GM12878 (cell line): Measurements from ENCODE around the gene CTNNBIP1. TPM values are rescaled to one million over a fixed set of nuclear protein-coding genes. Genes with fewer than 3 reads are reported as not detected.

Experiments
- ATAC-seq: fragments of 200-7000 bp; cut with Tn5 transposase; 3 replicates; pipeline ENCODE4 v1.9.1; 2020; ENCODE audit warnings: mild to moderate bottlenecking, moderate library complexity
- BruUV-seq: library from RNA; stranded (reverse); fragments of 400-500 nt; replicated peaks from 2 replicates; lab custom pipeline; 2021; lab: Mats Ljungman, UMichigan
- CTCF ChIA-PET: fragments of 300-600 bp; sonication (Branson Sonifier 250); formaldehyde crosslinking; extraction: SDS; loops from one replicate; lab custom pipeline; 2021; ENCODE audit warnings: inconsistent platforms; lab: Yijun Ruan, JAX
- POLR2A ChIA-PET: fragments of 350-600 bp; formaldehyde crosslinking; extraction: SDS; loops from one replicate; lab custom pipeline; 2021; ENCODE audit warnings: inconsistent platforms; lab: Charles Lee
- RAD21 ChIA-PET: fragments of 300-600 bp; sonication (Branson Sonifier 250); formaldehyde crosslinking; loops from one replicate; lab custom pipeline; 2023; ENCODE audit warnings: antibody characterized with exemption; ENCODE audit not compliant: unreplicated experiment; lab: Charles Lee
- SMC1A ChIA-PET: fragments of 300-600 bp; sonication (Branson Sonifier 250); formaldehyde crosslinking; loops from one replicate; lab custom pipeline; 2023; ENCODE audit not compliant: unreplicated experiment, uncharacterized antibody; lab: Charles Lee
- DNase-seq: peaks from one replicate; pipeline ENCODE4 v3.0.0-alpha.2; 2011; ENCODE audit warnings: low read depth, low spot score
- FAIRE-seq: peaks from 3 replicates; lab custom pipeline; 2011; peaks lifted over from hg19 to GRCh38; lab: Jason Lieb, UNC
- H2AFZ ChIP-seq: 2 replicates; pipeline ENCODE4 v1.6.0; 2011; ENCODE audit warnings: low read depth, low read length, control low read depth; ENCODE audit not compliant: control insufficient read depth
- H3K27ac ChIP-seq: 2 replicates; pipeline ENCODE4 v1.5.1; 2011; ENCODE audit warnings: control low read depth; ENCODE audit not compliant: control insufficient read depth, insufficient read depth
- H3K27me3 ChIP-seq, 2 experiments: replicated peaks in 1 of 2; 2 replicates each; pipeline versions ENCODE4 v1.6.0 to v1.6.1; 2011; ENCODE audit warnings: low read length in 1 of 2; ENCODE audit not compliant: control insufficient read depth in 2 of 2, insufficient read depth in 2 of 2
- H3K36me3 ChIP-seq, 2 experiments: 2 replicates each; pipeline ENCODE4 v1.5.1; 2011; ENCODE audit warnings: low read length in 1 of 2; ENCODE audit not compliant: control insufficient read depth in 2 of 2, insufficient read depth in 2 of 2
- H3K4me1 ChIP-seq: 2 replicates; pipeline ENCODE4 v1.6.1; 2011; ENCODE audit warnings: mild to moderate bottlenecking, low read length, moderate library complexity, mixed read lengths; ENCODE audit not compliant: control insufficient read depth, insufficient read depth
- H3K4me2 ChIP-seq: 2 replicates; pipeline ENCODE4 v1.6.0; 2011; ENCODE audit warnings: control low read depth; ENCODE audit not compliant: control insufficient read depth, insufficient read depth
- H3K4me3 ChIP-seq: fragments of 200-600 bp; sonication (generic); 2 replicates; pipeline ENCODE4 v1.5.1; 2016
- H3K79me2 ChIP-seq: 2 replicates; pipeline ENCODE4 v1.6.0; 2011; ENCODE audit warnings: low read length; ENCODE audit not compliant: control insufficient read depth, insufficient read depth
- H3K9ac ChIP-seq: 2 replicates; pipeline ENCODE4 v1.8.0; 2011; ENCODE audit warnings: low read length, control low read depth, mixed read lengths; ENCODE audit not compliant: control insufficient read depth, insufficient read depth
- H3K9me3 ChIP-seq: replicated peaks from 3 replicates; pipeline ENCODE4 v1.5.1; 2011; ENCODE audit warnings: mild to moderate bottlenecking, low read length; ENCODE audit not compliant: control insufficient read depth, insufficient read depth
- H4K20me1 ChIP-seq: 2 replicates; pipeline ENCODE4 v1.6.0; 2011; ENCODE audit not compliant: control insufficient read depth, insufficient read depth
- ATF3 ChIP-seq: IDR thresholded peaks from 2 replicates; pipeline ENCODE4 v1.6.1; 2011; ENCODE audit warnings: low read depth, mild to moderate bottlenecking, low read length, moderate library complexity, borderline replicate concordance; ENCODE audit errors: extremely low read depth
- BHLHE40 ChIP-seq, 2 experiments: fragments of 450-650 bp in 1 of 2; IDR thresholded peaks; 2 replicates each; pipeline ENCODE4 v1.6.1; 2011 to 2017; ENCODE audit warnings: low read depth in 2 of 2, borderline replicate concordance in 1 of 2, improper control_type of control experiment in 1 of 2, low read length in 1 of 2, mild to moderate bottlenecking in 1 of 2
- BRCA1 ChIP-seq: IDR thresholded peaks from 2 replicates; pipeline ENCODE4 v1.6.1; 2011; ENCODE audit warnings: low read depth, low read length, improper control_type of control experiment
- CBFB ChIP-seq: IDR thresholded peaks from 2 replicates; pipeline ENCODE4 v1.6.1; 2016; ENCODE audit warnings: antibody characterized with exemption, low read depth
- CBX5 ChIP-seq: sonication (generic); IDR thresholded peaks from 2 replicates; pipeline ENCODE4 v1.6.1; 2016; ENCODE audit warnings: low read depth, moderate library complexity, mild to moderate bottlenecking, inconsistent platforms
- CHD1 ChIP-seq: IDR thresholded peaks from 2 replicates; pipeline ENCODE4 v1.6.1; 2012; ENCODE audit warnings: low read depth, low read length, improper control_type of control experiment
- E4F1 ChIP-seq: fragments of 450-650 bp; IDR thresholded peaks from 2 replicates; pipeline ENCODE4 v1.6.1; 2018; ENCODE audit warnings: borderline replicate concordance, mild to moderate bottlenecking; ENCODE audit not compliant: partially characterized antibody
- JUNB ChIP-seq: IDR thresholded peaks from 2 replicates; pipeline ENCODE4 v1.6.1; 2016; ENCODE audit warnings: antibody characterized with exemption, mild to moderate bottlenecking
- PML ChIP-seq: IDR thresholded peaks from 2 replicates; pipeline ENCODE4 v1.6.1; 2012; ENCODE audit warnings: low read length, inconsistent platforms
- STAT3 ChIP-seq: IDR thresholded peaks from 2 replicates; pipeline ENCODE4 v1.6.1; 2011; ENCODE audit warnings: low read depth, low read length, improper control_type of control experiment
- TCF7 ChIP-seq: IDR thresholded peaks from 2 replicates; pipeline ENCODE4 v1.6.1; 2014; ENCODE audit warnings: antibody characterized with exemption, borderline replicate concordance
- WGBS: methylation state at CpG from one replicate; pipeline ENCODE4 v1.1.6; 2016; ENCODE audit warnings: low lambda C conversion rate; ENCODE audit not compliant: insufficient replicate concordance, insufficient coverage; ENCODE audit errors: missing lambda C conversion rate; 5-methylcytosine and 5-hydroxymethylcytosine counted together
- in situ Hi-C: fragments of 300-500 bp; cut with MboI; formaldehyde crosslinking; loops from 9 replicates; pipeline ENCODE4 v1.14.3; 2018; ENCODE audit warnings: mixed read lengths
- intact Hi-C: fragments of 100-400 bp; cut with micrococcal nuclease; formaldehyde crosslinking; loops from one replicate; pipeline ENCODE4 v1.14.2; 2022; ENCODE audit not compliant: unreplicated experiment
- polyA plus RNA-seq, 11 experiments: library from polyadenylated mRNA; depleted of rRNA in 4 of 11; unstranded in 6 of 11; stranded (reverse) in 5 of 11; fragments of >200 nt; fragmentation: Nextera tagmentation in 4 of 11; fragmentation: Illumina TruSeq in 1 of 11; extraction: Ambion mirVana in 4 of 11; extraction: Trizol in 1 of 11; gene quantifications; 1 replicate in 1 of 11; 2 replicates in 10 of 11; pipeline versions ENCODE4 v1.2.1 to v1.2.3, GENCODE V29; 2011 to 2016; ENCODE audit warnings: inconsistent platforms in 2 of 11, missing spikeins in 2 of 11, low read depth in 1 of 11
- total RNA-seq, 4 experiments: library from RNA; depleted of rRNA in 3 of 4; stranded (reverse); fragments of >200 nt in 3 of 4; fragmentation: Illumina TruSeq in 1 of 4; extraction: Trizol in 1 of 4; gene quantifications; 2 replicates each; pipeline versions ENCODE4 v1.2.1 to v1.2.3, GENCODE V29; 2013 to 2021
- TF ChIP-seq, protein P1 (sequence below): fragments of 450-650 bp; formaldehyde crosslinking; IDR thresholded peaks from 2 replicates; pipeline ENCODE4 v1.4.0; 2022; ENCODE audit warnings: mild to moderate bottlenecking, moderate library complexity
- TF ChIP-seq, protein P2 (sequence below): fragments of 450-650 bp; conservative IDR thresholded peaks from 2 replicates; pipeline ENCODE4 v1.6.1; 2017; ENCODE audit warnings: mild to moderate bottlenecking, moderate library complexity

CTNNBIP1 gene
- total and polyA plus RNA-seq, 10 of the 15 experiments (the other 5 are each of a cell fraction or from before 2014, with no cell fraction given) = 0.42 to 31.8 (median 10.8) TPM

GRCh38 chr1:9844106-9844505 is 66.0 kb downstream of the CTNNBIP1 start (continued):
- TF ChIP-seq E4F1 (no peak), TCF7 (no peak), BHLHE40 (IDR thresholded peaks at IDR 0.05; ENCODE audit: borderline replicate concordance in 1 of 2, low read depth in 2 of 2, low read length in 1 of 2) (no peak), ATF3 (no peak), JUNB (no peak), CBX5 (no peak)

DNA sequence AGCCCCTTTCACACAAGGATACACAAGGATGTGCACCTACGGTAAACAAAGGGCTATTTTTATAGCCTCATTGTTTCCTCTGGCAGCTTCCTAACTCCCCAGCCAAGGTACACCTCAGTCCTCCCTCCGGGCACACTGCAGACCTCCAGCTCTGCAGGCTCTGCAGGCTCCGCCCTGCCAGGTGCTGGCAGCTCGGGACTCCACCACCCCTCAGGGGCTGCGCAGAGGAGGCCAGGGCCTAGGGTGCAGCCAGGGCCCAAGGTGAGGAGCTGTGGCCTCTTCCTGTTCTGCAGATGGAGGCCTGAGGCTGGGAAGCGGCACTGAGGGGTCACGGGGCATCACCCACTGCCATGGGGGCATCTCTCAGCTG is 66.5 kb downstream of the CTNNBIP1 start:
- POLR2A ChIA-PET = no interaction called here
- no peaks in the 10 kb centered on the region for H3K36me3 ChIP-seq
- no peaks in the 10 kb centered on the region for H4K20me1 ChIP-seq
- no peak overlapping the region for H3K4me3 ChIP-seq
- H2AFZ ChIP-seq = no peak overlapping the region
- no TSS peak for BruUV-seq
- SMC1A ChIA-PET = no interaction called here
- no peaks in the 10 kb centered on the region for H3K4me1 ChIP-seq
- no peak overlapping the region for H3K27ac ChIP-seq
- 39% methylated on average over 7 of the region's 7 CpGs for WGBS
- H3K9me3 ChIP-seq = no peaks in the 10 kb centered on the region; the same call in 2 of the 3 replicates
- H3K9ac ChIP-seq = no peak overlapping the region
- DNase-seq = no peak
- in situ Hi-C loops (no loop called here), intact Hi-C loops (no loop called here)
- no peak for ATAC-seq
- FAIRE-seq = no peak
- H3K4me2 ChIP-seq = no peak overlapping the region
- H3K27me3 ChIP-seq = no peaks in the 10 kb centered on the region; a peak in 1 of 4 replicates
- no peaks in the 10 kb centered on the region for H3K79me2 ChIP-seq
- CTCF ChIA-PET = interaction anchor here (1.6 kb wide), 1 partner anchor 59 kb away, joined by 4 read pairs; no protein-coding TSS in a partner anchor
- RAD21 ChIA-PET = no interaction called here
- no peak for TF ChIP-seq BRCA1
- no peak for TF ChIP-seq CHD1
- TF ChIP-seq STAT3 = no peak
- TF ChIP-seq, protein P1, sequence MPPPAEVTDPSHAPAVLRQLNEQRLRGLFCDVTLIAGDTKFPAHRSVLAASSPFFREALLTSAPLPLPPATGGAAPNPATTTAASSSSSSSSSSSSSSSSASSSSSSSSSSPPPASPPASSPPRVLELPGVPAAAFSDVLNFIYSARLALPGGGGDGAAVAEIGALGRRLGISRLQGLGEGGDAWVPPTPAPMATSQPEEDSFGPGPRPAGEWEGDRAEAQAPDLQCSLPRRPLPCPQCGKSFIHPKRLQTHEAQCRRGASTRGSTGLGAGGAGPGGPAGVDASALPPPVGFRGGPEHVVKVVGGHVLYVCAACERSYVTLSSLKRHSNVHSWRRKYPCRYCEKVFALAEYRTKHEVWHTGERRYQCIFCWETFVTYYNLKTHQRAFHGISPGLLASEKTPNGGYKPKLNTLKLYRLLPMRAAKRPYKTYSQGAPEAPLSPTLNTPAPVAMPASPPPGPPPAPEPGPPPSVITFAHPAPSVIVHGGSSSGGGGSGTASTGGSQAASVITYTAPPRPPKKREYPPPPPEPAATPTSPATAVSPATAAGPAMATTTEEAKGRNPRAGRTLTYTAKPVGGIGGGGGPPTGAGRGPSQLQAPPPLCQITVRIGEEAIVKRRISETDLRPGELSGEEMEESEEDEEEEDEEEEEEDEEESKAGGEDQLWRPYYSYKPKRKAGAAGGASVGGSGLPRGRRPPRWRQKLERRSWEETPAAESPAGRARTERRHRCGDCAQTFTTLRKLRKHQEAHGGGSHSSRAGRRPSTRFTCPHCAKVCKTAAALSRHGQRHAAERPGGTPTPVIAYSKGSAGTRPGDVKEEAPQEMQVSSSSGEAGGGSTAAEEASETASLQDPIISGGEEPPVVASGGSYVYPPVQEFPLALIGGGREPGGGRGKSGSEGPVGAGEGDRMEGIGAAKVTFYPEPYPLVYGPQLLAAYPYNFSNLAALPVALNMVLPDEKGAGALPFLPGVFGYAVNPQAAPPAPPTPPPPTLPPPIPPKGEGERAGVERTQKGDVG (CRISPR knock-in tag) = no peak
- TF ChIP-seq, protein P2, sequence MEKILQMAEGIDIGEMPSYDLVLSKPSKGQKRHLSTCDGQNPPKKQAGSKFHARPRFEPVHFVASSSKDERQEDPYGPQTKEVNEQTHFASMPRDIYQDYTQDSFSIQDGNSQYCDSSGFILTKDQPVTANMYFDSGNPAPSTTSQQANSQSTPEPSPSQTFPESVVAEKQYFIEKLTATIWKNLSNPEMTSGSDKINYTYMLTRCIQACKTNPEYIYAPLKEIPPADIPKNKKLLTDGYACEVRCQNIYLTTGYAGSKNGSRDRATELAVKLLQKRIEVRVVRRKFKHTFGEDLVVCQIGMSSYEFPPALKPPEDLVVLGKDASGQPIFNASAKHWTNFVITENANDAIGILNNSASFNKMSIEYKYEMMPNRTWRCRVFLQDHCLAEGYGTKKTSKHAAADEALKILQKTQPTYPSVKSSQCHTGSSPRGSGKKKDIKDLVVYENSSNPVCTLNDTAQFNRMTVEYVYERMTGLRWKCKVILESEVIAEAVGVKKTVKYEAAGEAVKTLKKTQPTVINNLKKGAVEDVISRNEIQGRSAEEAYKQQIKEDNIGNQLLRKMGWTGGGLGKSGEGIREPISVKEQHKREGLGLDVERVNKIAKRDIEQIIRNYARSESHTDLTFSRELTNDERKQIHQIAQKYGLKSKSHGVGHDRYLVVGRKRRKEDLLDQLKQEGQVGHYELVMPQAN = no peak
- no peak for TF ChIP-seq CBFB
- no peak for TF ChIP-seq PML
